MCF 10A (cell line): Measurements from ENCODE around the gene EYA3. TPM values are rescaled to one million over a fixed set of nuclear protein-coding genes. Genes with fewer than 3 reads are reported as not detected.

Experiments used
- BruUV-seq: library from RNA; stranded (reverse); fragments of 400-500 nt; replicated peaks from 2 replicates; lab custom pipeline; 2021; lab: Mats Ljungman, UMichigan
- CTCF ChIA-PET: fragments of 300-600 bp; sonication (Branson Sonifier 250); formaldehyde crosslinking; extraction: SDS; loops from one replicate; lab custom pipeline; 2021; ENCODE audit warnings: antibody characterized with exemption, inconsistent platforms; lab: Yijun Ruan, JAX
- POLR2A ChIA-PET: fragments of 300-600, 350-650 bp; sonication (Branson Sonifier 250); formaldehyde crosslinking; extraction: SDS; loops from one replicate; lab custom pipeline; 2020; ENCODE audit warnings: antibody characterized with exemption, inconsistent platforms; lab: Yijun Ruan, JAX
- DNase-seq: peaks from one replicate; pipeline ENCODE4 v3.0.0-alpha.2; 2018; ENCODE audit not compliant: unreplicated experiment
- H3K27ac Mint-ChIP-seq: one replicate; pipeline ENCODE4 v1.8.0; 2022; ENCODE audit warnings: mild to moderate bottlenecking, low read depth, mixed read lengths; ENCODE audit not compliant: unreplicated experiment
- H3K27me3 Mint-ChIP-seq: one replicate; pipeline ENCODE4 v1.8.0; 2022; ENCODE audit warnings: mixed read lengths; ENCODE audit not compliant: insufficient read depth, unreplicated experiment
- H3K36me3 Mint-ChIP-seq: one replicate; pipeline ENCODE4 v1.8.0; 2022; ENCODE audit warnings: mild to moderate bottlenecking, moderate library complexity, mixed read lengths; ENCODE audit not compliant: insufficient read depth, unreplicated experiment
- H3K4me1 Mint-ChIP-seq: one replicate; pipeline ENCODE4 v1.8.0; 2022; ENCODE audit warnings: mixed read lengths; ENCODE audit not compliant: insufficient read depth, unreplicated experiment
- H3K4me3 Mint-ChIP-seq: one replicate; pipeline ENCODE4 v1.8.0; 2022; ENCODE audit warnings: mild to moderate bottlenecking, moderate library complexity, mixed read lengths; ENCODE audit not compliant: unreplicated experiment
- H3K9me3 Mint-ChIP-seq: one replicate; pipeline ENCODE4 v1.8.0; 2022; ENCODE audit warnings: mixed read lengths; ENCODE audit not compliant: unreplicated experiment
- intact Hi-C: fragments of 100-400 bp; cut with micrococcal nuclease; formaldehyde crosslinking; loops from 2 replicates; pipeline ENCODE4 v1.14.1; 2022
- total RNA-seq: library from RNA; stranded (reverse); gene quantifications from 2 replicates; pipeline ENCODE4 v1.2.3, GENCODE V29; 2022
- TF ChIP-seq, protein P1 (sequence below): fragments of 200-600 bp; IDR thresholded peaks from one replicate; pipeline ENCODE4 v1.8.0; 2022; ENCODE audit warnings: antibody characterized with exemption, mild to moderate bottlenecking; ENCODE audit not compliant: unreplicated experiment

Gene EYA3
- total RNA-seq, 1 experiment from 2014 or later = 14.4 TPM

DNA sequence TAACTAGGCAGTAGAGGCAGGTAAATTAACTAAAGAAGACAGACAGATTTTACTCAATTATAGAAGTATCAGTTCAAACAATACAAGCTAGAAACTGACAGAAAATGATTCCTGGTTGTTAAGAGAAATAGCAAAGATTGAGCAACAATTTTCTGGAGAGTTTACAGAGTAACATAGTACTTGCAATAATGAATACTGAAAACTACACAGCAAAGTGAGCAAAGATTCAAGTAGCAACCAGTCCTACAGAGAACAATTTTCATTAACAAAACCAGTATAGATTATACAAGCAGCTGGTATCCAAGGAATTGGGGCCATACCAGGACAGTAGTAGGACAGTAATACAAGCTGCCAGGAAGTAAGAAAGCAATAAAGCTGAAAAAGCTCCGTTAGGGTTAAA, 37.6 kb downstream of the EYA3 start:
- intact Hi-C loops = no loop called here

DNA sequence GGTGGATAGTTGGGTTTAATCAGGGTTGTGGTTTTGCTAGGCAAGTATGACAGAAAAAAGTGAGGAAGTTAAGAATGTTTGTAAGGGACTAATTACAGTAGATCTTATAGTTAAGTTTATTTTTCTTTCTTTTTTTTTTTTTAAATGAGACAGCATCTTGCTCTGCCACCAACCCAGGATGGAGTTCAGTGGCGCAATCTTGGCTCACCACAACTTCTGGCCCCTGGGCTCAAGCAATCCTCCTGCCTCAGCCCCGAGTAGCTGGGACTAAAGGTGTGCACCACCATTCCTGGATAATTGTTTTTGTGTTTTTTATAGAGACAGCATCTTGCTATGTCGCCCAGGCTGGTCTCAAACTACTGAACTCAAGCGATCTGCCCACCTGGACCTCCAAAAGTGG, 41.7 kb downstream of the EYA3 start:
- Mint-ChIP-seq H3K4me3 (no peak overlapping the region), H3K27me3 (no peaks in the 10 kb centered on the region), H3K36me3 (peaks cover 41% of the 10 kb centered on the region), H3K9me3 (no peaks in the 10 kb centered on the region), H3K4me1 (no peaks in the 10 kb centered on the region), H3K27ac (no peak overlapping the region)
- no TSS peak for BruUV-seq
- POLR2A ChIA-PET = interaction anchor here (0.6 kb wide), 1 partner anchor 30 kb away, joined by 4 read pairs; no protein-coding TSS in a partner anchor
- intact Hi-C loops = no loop called here
- CTCF ChIA-PET = interaction anchor here (0.7 kb wide), 1 partner anchor 77 kb away, joined by 3 read pairs; no protein-coding TSS in a partner anchor
- TF ChIP-seq, protein P1, sequence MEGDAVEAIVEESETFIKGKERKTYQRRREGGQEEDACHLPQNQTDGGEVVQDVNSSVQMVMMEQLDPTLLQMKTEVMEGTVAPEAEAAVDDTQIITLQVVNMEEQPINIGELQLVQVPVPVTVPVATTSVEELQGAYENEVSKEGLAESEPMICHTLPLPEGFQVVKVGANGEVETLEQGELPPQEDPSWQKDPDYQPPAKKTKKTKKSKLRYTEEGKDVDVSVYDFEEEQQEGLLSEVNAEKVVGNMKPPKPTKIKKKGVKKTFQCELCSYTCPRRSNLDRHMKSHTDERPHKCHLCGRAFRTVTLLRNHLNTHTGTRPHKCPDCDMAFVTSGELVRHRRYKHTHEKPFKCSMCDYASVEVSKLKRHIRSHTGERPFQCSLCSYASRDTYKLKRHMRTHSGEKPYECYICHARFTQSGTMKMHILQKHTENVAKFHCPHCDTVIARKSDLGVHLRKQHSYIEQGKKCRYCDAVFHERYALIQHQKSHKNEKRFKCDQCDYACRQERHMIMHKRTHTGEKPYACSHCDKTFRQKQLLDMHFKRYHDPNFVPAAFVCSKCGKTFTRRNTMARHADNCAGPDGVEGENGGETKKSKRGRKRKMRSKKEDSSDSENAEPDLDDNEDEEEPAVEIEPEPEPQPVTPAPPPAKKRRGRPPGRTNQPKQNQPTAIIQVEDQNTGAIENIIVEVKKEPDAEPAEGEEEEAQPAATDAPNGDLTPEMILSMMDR = no peak
- DNase-seq = no peak

More for the DNA sequence above, 37.6 kb downstream of the EYA3 start:
- no TSS peak for BruUV-seq
- POLR2A ChIA-PET = interaction anchor here (1.0 kb wide), 1 partner anchor 10 kb away, joined by 3 read pairs; no protein-coding TSS in a partner anchor
- Mint-ChIP-seq H3K4me1 (no peaks in the 10 kb centered on the region), H3K9me3 (no peaks in the 10 kb centered on the region), H3K27me3 (no peaks in the 10 kb centered on the region), H3K36me3 (peaks cover 39% of the 10 kb centered on the region), H3K4me3 (no peak overlapping the region), H3K27ac (no peak overlapping the region)
- no peak for DNase-seq
- TF ChIP-seq, protein P1 = no peak
- CTCF ChIA-PET = interaction anchor here (0.6 to 1.1 kb wide), 2 partner anchors 36 to 39 kb away, joined by 3 read pairs; no protein-coding TSS in a partner anchor

DNA sequence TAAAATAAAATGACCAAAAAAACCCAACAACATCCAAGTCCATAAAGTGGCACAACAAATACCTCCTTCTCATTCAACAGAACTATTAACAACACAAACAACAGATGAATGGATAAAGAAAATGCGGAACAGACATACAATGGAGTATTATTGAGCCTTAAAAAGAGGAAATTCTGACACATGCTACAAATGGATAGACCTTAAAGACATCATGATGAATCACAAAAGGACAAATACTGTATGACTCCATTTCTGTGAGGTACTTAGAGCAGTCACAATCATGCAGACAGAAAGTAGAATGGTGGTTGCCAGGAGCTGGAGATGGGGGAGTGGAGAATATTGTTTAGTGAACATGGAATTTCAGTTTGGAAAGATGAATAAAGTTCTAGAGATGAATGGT, 42.6 kb downstream of the EYA3 start:
- ChIA-PET POLR2A (interaction anchor here (0.7 kb wide), 1 partner anchor 215 kb away, joined by 3 read pairs; the partner anchor contains the start of gene PPP1R8), CTCF (interaction anchor here (0.6 kb wide), 1 partner anchor 286 kb away, joined by 3 read pairs; no protein-coding TSS in a partner anchor)
- intact Hi-C loops = no loop called here
- H3K27ac Mint-ChIP-seq = no peak overlapping the region
- no peak overlapping the region for H3K4me3 Mint-ChIP-seq
- no peaks in the 10 kb centered on the region for H3K9me3 Mint-ChIP-seq
- no peak for DNase-seq
- H3K27me3 Mint-ChIP-seq = no peaks in the 10 kb centered on the region
- TF ChIP-seq, protein P1 = no peak
- no TSS peak for BruUV-seq
- peaks cover 44% of the 10 kb centered on the region for H3K36me3 Mint-ChIP-seq
- H3K4me1 Mint-ChIP-seq = no peaks in the 10 kb centered on the region

DNA sequence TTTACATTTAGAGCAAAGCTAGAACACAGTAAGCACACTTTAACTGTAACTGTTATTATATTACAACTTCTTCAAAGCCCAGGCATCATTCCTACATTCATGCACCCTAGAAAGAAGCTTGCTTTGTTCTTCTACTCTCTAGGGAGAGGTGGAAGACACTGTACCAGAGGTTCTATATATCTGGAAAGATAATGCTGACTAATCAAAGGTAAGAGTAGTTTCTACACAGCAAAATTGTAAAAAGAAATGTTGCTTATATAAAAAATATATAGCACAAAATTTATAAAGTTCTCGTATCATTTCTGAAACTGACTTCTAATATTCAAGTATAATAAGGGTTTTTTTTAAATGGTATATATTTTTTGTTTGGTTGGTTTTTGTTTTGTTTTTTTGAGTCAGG, 44.0 kb downstream of the EYA3 start:
- intact Hi-C loops = no loop called here
- TF ChIP-seq, protein P1 = no peak
- peaks cover 44% of the 10 kb centered on the region for H3K36me3 Mint-ChIP-seq
- POLR2A ChIA-PET = no interaction called here
- no peak overlapping the region for H3K4me3 Mint-ChIP-seq
- no peak overlapping the region for H3K27ac Mint-ChIP-seq
- H3K9me3 Mint-ChIP-seq = no peaks in the 10 kb centered on the region
- no peaks in the 10 kb centered on the region for H3K27me3 Mint-ChIP-seq
- no TSS peak for BruUV-seq
- no peak for DNase-seq
- H3K4me1 Mint-ChIP-seq = no peaks in the 10 kb centered on the region
- CTCF ChIA-PET = interaction anchor here (0.6 kb wide), 1 partner anchor 502 kb away, joined by 3 read pairs; no protein-coding TSS in a partner anchor
